ENCODE measurements around the gene FTSJ1. TPM values are rescaled to one million over a fixed set of nuclear protein-coding genes. Genes with fewer than 3 reads are reported as not detected.

The FTSJ1 gene
- total RNA-seq, 1 experiment from 2014 or later: 53.9 TPM

DNA sequence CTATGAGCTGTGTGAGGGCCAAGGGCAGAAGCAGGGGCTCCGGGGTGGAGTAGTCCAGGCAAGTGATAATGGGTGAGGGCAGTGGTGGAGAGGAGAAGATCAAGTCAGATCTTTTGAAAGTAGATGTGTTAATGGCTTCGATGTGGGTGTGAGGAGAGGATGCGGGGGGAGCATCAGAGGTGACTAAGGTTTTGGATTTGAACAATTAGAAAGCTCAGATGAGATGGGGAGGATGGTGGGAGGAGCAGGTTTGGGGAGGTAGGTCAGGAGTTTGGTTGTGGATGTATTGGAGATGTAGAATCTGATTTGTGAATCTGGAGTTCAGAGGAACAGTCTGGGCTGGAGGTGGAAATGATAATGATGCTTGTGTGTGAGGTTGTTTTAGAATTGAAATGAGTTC is 4.6 kb downstream of the FTSJ1 start (continued):
- no peak for TF ChIP-seq TEAD1 (CRISPR knock-in tag; IDR thresholded peaks at IDR 0.05)

DNA sequence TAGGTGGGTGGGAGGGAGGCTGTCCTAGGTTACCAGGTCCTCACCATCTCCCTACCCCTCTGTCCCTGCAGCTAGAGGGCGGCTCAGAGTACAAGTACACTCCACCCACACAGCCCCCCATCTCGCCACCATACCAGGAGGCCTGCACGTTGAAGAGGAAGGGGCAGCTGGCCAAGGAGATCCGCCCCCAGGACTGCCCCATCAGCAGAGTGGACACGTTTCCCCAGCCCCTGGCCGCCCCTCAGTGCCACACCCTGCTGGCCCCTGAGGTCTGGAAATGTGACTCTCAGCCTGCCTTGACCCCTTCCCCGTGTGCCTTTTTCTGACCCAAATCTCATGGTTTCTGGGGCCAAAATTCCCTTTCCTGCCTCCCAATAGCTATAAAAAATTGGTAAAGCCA is 6.5 kb downstream of the FTSJ1 start:
- TF ChIP-seq, protein P1, sequence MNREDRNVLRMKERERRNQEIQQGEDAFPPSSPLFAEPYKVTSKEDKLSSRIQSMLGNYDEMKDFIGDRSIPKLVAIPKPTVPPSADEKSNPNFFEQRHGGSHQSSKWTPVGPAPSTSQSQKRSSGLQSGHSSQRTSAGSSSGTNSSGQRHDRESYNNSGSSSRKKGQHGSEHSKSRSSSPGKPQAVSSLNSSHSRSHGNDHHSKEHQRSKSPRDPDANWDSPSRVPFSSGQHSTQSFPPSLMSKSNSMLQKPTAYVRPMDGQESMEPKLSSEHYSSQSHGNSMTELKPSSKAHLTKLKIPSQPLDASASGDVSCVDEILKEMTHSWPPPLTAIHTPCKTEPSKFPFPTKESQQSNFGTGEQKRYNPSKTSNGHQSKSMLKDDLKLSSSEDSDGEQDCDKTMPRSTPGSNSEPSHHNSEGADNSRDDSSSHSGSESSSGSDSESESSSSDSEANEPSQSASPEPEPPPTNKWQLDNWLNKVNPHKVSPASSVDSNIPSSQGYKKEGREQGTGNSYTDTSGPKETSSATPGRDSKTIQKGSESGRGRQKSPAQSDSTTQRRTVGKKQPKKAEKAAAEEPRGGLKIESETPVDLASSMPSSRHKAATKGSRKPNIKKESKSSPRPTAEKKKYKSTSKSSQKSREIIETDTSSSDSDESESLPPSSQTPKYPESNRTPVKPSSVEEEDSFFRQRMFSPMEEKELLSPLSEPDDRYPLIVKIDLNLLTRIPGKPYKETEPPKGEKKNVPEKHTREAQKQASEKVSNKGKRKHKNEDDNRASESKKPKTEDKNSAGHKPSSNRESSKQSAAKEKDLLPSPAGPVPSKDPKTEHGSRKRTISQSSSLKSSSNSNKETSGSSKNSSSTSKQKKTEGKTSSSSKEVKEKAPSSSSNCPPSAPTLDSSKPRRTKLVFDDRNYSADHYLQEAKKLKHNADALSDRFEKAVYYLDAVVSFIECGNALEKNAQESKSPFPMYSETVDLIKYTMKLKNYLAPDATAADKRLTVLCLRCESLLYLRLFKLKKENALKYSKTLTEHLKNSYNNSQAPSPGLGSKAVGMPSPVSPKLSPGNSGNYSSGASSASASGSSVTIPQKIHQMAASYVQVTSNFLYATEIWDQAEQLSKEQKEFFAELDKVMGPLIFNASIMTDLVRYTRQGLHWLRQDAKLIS (CRISPR knock-in tag; IDR thresholded peaks at IDR 0.05; ENCODE audit: borderline replicate concordance): no peak
- TF ChIP-seq MYBL2 (CRISPR knock-in tag; IDR thresholded peaks at IDR 0.05): no peak
- TF ChIP-seq, protein P2, sequence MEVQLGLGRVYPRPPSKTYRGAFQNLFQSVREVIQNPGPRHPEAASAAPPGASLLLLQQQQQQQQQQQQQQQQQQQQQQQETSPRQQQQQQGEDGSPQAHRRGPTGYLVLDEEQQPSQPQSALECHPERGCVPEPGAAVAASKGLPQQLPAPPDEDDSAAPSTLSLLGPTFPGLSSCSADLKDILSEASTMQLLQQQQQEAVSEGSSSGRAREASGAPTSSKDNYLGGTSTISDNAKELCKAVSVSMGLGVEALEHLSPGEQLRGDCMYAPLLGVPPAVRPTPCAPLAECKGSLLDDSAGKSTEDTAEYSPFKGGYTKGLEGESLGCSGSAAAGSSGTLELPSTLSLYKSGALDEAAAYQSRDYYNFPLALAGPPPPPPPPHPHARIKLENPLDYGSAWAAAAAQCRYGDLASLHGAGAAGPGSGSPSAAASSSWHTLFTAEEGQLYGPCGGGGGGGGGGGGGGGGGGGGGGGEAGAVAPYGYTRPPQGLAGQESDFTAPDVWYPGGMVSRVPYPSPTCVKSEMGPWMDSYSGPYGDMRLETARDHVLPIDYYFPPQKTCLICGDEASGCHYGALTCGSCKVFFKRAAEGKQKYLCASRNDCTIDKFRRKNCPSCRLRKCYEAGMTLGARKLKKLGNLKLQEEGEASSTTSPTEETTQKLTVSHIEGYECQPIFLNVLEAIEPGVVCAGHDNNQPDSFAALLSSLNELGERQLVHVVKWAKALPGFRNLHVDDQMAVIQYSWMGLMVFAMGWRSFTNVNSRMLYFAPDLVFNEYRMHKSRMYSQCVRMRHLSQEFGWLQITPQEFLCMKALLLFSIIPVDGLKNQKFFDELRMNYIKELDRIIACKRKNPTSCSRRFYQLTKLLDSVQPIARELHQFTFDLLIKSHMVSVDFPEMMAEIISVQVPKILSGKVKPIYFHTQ (CRISPR knock-in tag; IDR thresholded peaks at IDR 0.05): no peak
- no peak for TF ChIP-seq PRRX2 (CRISPR knock-in tag; IDR thresholded peaks at IDR 0.05)
- TF ChIP-seq, protein P3, sequence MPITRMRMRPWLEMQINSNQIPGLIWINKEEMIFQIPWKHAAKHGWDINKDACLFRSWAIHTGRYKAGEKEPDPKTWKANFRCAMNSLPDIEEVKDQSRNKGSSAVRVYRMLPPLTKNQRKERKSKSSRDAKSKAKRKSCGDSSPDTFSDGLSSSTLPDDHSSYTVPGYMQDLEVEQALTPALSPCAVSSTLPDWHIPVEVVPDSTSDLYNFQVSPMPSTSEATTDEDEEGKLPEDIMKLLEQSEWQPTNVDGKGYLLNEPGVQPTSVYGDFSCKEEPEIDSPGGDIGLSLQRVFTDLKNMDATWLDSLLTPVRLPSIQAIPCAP (CRISPR knock-in tag; IDR thresholded peaks at IDR 0.05): no peak
- TF ChIP-seq OVOL2 (CRISPR knock-in tag; IDR thresholded peaks at IDR 0.05; ENCODE audit: borderline replicate concordance): no peak
- TF ChIP-seq, protein P4, sequence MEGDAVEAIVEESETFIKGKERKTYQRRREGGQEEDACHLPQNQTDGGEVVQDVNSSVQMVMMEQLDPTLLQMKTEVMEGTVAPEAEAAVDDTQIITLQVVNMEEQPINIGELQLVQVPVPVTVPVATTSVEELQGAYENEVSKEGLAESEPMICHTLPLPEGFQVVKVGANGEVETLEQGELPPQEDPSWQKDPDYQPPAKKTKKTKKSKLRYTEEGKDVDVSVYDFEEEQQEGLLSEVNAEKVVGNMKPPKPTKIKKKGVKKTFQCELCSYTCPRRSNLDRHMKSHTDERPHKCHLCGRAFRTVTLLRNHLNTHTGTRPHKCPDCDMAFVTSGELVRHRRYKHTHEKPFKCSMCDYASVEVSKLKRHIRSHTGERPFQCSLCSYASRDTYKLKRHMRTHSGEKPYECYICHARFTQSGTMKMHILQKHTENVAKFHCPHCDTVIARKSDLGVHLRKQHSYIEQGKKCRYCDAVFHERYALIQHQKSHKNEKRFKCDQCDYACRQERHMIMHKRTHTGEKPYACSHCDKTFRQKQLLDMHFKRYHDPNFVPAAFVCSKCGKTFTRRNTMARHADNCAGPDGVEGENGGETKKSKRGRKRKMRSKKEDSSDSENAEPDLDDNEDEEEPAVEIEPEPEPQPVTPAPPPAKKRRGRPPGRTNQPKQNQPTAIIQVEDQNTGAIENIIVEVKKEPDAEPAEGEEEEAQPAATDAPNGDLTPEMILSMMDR (IDR thresholded peaks at IDR 0.05): no peak
- TF ChIP-seq, protein P5, sequence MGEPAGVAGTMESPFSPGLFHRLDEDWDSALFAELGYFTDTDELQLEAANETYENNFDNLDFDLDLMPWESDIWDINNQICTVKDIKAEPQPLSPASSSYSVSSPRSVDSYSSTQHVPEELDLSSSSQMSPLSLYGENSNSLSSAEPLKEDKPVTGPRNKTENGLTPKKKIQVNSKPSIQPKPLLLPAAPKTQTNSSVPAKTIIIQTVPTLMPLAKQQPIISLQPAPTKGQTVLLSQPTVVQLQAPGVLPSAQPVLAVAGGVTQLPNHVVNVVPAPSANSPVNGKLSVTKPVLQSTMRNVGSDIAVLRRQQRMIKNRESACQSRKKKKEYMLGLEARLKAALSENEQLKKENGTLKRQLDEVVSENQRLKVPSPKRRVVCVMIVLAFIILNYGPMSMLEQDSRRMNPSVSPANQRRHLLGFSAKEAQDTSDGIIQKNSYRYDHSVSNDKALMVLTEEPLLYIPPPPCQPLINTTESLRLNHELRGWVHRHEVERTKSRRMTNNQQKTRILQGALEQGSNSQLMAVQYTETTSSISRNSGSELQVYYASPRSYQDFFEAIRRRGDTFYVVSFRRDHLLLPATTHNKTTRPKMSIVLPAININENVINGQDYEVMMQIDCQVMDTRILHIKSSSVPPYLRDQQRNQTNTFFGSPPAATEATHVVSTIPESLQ (CRISPR knock-in tag; IDR thresholded peaks at IDR 0.05): no peak
- TF ChIP-seq JAZF1 (CRISPR knock-in tag; IDR thresholded peaks at IDR 0.05): no peak
- TF ChIP-seq NFYB (CRISPR knock-in tag; conservative IDR thresholded peaks at IDR 0.05; ENCODE audit: low read depth): no peak
- TF ChIP-seq, protein P6, sequence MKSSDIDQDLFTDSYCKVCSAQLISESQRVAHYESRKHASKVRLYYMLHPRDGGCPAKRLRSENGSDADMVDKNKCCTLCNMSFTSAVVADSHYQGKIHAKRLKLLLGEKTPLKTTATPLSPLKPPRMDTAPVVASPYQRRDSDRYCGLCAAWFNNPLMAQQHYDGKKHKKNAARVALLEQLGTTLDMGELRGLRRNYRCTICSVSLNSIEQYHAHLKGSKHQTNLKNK (CRISPR knock-in tag; IDR thresholded peaks at IDR 0.05): no peak
- TF ChIP-seq IRF2 (CRISPR knock-in tag; IDR thresholded peaks at IDR 0.05; ENCODE audit: borderline replicate concordance, low read depth): no peak
- TF ChIP-seq, protein P7, sequence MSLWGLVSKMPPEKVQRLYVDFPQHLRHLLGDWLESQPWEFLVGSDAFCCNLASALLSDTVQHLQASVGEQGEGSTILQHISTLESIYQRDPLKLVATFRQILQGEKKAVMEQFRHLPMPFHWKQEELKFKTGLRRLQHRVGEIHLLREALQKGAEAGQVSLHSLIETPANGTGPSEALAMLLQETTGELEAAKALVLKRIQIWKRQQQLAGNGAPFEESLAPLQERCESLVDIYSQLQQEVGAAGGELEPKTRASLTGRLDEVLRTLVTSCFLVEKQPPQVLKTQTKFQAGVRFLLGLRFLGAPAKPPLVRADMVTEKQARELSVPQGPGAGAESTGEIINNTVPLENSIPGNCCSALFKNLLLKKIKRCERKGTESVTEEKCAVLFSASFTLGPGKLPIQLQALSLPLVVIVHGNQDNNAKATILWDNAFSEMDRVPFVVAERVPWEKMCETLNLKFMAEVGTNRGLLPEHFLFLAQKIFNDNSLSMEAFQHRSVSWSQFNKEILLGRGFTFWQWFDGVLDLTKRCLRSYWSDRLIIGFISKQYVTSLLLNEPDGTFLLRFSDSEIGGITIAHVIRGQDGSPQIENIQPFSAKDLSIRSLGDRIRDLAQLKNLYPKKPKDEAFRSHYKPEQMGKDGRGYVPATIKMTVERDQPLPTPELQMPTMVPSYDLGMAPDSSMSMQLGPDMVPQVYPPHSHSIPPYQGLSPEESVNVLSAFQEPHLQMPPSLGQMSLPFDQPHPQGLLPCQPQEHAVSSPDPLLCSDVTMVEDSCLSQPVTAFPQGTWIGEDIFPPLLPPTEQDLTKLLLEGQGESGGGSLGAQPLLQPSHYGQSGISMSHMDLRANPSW (CRISPR knock-in tag; conservative IDR thresholded peaks at IDR 0.05; ENCODE audit: low read depth): no peak
- Mint-ChIP-seq H3K27me3 (ENCODE audit: low read depth) (no peaks in the 10 kb centered on the region), H3K4me3 (no peak overlapping the region), H3K27ac (no peak overlapping the region), H3K36me3 (peaks cover 23% of the 10 kb centered on the region), H3K4me1 (0 out of 2 replicates have a peak, but pooled peaks cover under 1% of the 10 kb centered on the region), H3K9me3 (no peaks in the 10 kb centered on the region)
- CTCF ChIA-PET: interaction anchor here (1.4 kb wide), 1 partner anchor 15 kb away, joined by 4 read pairs; no protein-coding TSS in a partner anchor
- POLR2A ChIA-PET: no interaction called here
- ATAC-seq (no peak), DNase-seq (ENCODE audit: low spot score) (no peak)

Data from WTC11 (cell line).